ENCODE measurements around the gene TMEM169. TPM values are rescaled to one million over a fixed set of nuclear protein-coding genes. Genes with fewer than 3 reads are reported as not detected.
"Not testable (repeated sequence)": the region's sequence is repeated elsewhere in the genome, so short reads cannot be mapped to it uniquely, and the experiment has no call there.

Gene TMEM169
- total RNA-seq, 1 donor from 2014 or later: 1.4 TPM

GRCh38 chr2:216131175-216131926 is 49.6 kb downstream of the TMEM169 start:
- DNase-seq: no peak

DNA sequence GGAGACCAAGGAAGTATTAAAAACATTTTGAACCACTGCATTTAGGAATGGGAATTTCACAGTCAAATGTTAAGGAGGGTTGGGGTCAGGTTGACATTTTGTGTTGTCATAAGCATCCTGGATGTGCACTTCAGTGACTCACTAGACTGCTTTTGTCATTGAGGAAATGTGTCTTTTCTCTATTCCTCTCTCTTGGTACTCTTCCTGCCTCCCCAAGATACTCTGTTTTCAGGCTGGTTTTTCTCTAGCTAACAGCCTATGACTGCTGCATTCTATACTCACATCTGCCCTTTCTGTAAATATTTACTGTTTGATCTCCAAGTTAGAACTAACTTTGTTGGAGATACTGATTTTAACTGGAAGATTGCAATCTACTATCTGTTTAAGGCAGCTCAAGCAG is 50.9 kb downstream of the TMEM169 start:
- DNase-seq: no peak

- DNase-seq: no peak
Observed at GRCh38 chr2:216133397-216133796, 51.7 kb downstream of the TMEM169 start.

GRCh38 chr2:216134958-216135541 is 53.3 kb downstream of the TMEM169 start:
- DNase-seq: no peak

DNA sequence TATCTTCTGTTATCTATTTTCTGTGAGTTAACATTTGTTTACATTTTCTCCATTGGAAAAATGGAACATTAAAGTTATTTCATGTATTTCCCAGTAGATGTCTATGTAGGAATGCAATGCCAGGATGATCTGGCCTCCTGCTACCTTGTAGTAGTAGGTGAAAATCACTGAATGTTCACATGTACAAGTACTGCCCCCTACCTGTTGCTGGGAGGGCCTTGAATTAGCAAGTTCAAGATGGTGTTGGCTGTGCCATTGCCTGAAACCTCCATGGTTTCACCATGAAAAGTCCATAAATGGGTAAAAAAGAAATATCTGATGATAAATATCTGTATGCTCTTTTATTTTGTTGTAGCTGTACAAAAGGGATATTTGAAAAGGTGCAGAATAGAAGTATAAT is 58.2 kb downstream of the TMEM169 start:
- no peak for DNase-seq

GRCh38 chr2:216141516-216141915 is 59.8 kb downstream of the TMEM169 start:
- DNase-seq: not testable (repeated sequence)

DNA sequence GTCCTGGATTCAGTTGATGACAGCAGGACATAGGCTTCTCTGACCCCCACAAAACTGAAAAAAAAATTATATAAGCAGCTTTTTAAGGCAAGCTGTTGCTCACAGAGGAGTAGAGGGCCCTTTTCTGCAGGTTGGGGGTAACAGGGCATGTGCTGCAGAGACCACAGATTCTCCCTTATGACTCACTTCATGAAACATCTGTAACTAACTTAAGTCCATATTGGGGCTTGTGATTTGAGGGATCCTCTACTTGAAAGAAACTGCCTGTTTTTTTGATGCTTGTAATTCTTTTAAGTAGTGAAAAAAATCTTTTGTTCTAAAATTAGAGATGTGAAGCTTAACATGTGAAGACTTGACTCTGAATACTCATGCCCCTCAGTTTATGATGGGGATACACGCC is 60.8 kb downstream of the TMEM169 start:
- no peak for DNase-seq

GRCh38 chr2:216144372-216144771 is 62.7 kb downstream of the TMEM169 start:
- DNase-seq: no peak

DNA sequence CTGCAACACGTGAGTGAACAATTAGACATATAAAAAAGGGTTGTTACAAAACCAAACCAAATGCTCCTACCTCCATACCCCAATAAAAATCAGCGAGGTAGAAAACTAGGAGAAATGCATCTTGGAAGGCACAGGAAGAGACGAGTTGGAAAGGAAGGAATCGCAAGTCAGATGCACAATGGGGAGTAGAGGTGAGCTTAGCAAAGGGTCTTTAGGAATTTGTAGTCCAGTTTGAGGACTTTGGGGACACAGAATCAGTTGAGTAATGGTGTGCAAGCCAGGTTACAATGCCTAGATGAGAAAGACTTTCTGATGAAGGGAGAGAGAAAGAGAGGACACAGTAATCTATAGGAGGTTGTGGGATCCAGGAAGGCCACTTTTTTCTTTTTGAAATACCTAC is 63.1 kb downstream of the TMEM169 start:
- no peak for DNase-seq

- no peak for DNase-seq
Observed at GRCh38 chr2:216146573-216146972, 64.9 kb downstream of the TMEM169 start.

DNA sequence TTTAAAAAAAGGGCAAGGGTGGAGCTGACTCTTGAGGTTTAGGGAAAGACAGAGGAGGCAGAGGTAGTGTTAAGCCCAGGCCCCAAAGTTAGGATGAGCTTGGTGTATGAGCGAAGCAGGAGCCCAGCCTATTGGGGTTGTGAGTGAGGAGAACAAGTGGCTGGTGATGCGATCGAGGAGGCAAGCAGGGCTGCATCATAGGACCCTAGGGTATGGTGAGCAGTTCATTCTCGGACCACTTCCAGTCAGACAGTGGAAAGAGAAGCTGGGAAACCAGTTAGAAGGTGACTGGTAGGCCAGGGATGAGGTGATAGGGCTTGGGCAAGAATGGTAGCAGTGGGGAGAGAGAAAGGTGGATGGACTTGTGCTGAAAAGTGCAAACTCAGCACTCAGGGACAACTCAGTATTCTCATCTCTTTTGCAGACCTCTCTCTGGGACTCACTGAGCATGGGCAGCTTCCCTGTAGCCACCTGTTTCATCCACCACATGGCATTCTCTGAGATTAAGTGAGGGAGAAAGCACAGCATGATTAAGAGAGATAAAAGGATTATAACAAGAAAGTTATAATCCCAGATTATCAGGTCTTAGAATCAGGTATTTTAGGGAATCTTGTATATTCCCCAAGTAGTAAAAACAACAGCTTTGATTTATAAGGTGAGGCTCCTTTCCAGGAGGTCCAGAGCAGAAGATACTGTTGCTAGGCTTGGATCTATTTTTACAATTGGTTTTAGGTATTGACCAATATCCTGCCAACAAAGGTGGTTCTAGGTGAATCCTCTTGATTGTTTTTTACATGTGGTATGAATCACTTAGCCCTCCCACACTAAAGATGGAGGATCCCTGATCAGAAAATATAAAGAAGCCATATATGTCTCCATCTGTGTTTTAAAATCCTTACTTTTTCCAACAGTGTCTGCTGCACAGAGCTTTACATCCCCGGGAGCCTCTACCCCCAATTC is 65.7 kb downstream of the TMEM169 start:
- no peak for DNase-seq

GRCh38 chr2:216148983-216149382 is 67.3 kb downstream of the TMEM169 start:
- no peak for DNase-seq

DNA sequence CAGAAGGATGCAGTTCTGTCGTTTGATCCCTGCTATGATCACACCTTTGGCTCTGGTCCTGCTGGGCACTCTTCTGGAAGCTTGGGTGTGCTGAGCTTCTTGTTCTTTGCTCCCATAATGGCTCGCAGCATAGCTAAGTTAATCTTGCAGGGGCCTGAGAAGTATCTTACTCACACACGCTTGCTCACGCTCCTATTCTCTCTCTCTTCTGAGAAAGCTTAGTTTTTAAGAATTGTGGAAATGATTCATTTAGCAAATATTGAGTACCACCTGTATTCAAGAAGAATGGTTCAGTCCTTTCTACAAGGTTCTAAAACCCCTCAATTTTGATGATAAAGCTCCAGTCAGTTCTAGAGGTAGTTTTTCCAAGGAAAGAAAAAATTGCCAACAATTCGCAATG is 68.0 kb downstream of the TMEM169 start:
- DNase-seq: no peak

- DNase-seq: no peak
Observed at GRCh38 chr2:216151313-216152025, 69.8 kb downstream of the TMEM169 start.

Other genes starting within 250 kb of the TMEM169 start
- 4.4 TPM for gene MREG, start 68.4 kb upstream of the TMEM169 start, total RNA-seq
- 9.1 TPM for gene PECR, start 110 bp upstream of the TMEM169 start, total RNA-seq
- gene XRCC5, start 27.4 kb downstream of the TMEM169 start, total RNA-seq: 210 TPM